AG09319 (cell line): ENCODE data around the gene SNX30.

Experiments
- DNase-seq: peaks from one replicate; pipeline ENCODE4 v3.0.0-alpha.2; 2010; ENCODE audit warnings: low read depth; ENCODE audit errors: extremely low read depth
- TF ChIP-seq, protein P1 (sequence below): IDR thresholded peaks from 2 replicates; pipeline ENCODE4 v1.5.1; 2011; ENCODE audit warnings: low read depth, mild to moderate bottlenecking, inconsistent platforms, low read length, moderate library complexity

Gene SNX30

DNA sequence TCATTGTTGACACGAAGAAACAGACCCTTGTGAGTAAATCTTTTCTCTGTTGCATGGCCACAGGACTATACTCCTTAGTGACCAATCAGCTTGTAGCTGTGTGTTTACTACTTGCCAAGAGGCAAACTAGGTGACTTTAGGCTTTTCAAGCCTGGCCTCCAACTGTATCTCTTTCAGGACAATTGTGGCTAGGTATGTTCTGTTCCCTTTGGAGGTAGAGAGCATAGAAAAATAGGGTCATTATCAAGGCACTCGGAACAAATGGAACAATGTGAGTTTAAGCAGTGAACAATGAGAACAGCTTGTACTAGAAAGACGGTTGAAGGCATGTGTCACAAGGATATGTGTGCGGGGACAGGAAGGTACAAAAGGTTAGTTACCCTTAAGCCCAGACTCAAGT, 92.0 kb downstream of the SNX30 start:
- no peak for DNase-seq
- TF ChIP-seq, protein P1, sequence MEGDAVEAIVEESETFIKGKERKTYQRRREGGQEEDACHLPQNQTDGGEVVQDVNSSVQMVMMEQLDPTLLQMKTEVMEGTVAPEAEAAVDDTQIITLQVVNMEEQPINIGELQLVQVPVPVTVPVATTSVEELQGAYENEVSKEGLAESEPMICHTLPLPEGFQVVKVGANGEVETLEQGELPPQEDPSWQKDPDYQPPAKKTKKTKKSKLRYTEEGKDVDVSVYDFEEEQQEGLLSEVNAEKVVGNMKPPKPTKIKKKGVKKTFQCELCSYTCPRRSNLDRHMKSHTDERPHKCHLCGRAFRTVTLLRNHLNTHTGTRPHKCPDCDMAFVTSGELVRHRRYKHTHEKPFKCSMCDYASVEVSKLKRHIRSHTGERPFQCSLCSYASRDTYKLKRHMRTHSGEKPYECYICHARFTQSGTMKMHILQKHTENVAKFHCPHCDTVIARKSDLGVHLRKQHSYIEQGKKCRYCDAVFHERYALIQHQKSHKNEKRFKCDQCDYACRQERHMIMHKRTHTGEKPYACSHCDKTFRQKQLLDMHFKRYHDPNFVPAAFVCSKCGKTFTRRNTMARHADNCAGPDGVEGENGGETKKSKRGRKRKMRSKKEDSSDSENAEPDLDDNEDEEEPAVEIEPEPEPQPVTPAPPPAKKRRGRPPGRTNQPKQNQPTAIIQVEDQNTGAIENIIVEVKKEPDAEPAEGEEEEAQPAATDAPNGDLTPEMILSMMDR = no peak

DNA sequence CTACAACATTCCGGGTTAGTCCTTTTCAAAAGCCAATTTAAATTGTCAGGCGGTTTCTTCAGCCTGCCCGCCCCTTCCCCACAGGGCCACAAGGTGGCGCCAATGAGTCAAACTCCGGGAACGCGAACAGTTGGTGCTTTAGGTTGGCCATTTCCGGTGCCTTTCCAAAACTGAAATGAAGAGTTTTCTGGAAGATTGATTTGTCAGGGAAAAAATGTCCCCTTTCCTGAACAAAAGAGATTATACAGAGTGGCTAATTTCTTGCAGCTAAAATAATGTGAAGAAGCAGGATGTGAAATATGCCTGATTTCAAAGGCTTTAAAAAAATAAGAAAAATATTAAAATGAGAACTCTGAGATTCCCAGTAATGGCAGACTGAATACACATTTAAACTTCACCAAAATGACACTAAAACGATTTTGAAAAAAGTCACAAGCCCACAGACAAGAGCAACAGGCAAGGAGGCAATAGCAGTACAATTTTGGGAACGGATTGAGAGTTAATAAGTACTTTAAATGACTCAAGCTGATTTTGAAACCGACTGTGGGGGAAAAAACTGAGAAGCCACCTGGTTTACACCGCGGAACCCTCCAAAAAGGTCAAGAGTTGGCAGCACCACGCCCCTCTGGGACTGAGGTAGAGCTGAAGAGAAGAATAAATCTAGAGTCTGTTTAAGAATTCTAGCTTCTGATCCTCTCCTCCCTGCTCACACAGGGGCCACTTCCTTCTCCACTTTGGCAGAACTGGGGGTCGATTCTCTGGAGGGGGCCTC, 94.4 kb downstream of the SNX30 start:
- TF ChIP-seq, protein P1 = peak; percentile 98
- no peak for DNase-seq

DNA sequence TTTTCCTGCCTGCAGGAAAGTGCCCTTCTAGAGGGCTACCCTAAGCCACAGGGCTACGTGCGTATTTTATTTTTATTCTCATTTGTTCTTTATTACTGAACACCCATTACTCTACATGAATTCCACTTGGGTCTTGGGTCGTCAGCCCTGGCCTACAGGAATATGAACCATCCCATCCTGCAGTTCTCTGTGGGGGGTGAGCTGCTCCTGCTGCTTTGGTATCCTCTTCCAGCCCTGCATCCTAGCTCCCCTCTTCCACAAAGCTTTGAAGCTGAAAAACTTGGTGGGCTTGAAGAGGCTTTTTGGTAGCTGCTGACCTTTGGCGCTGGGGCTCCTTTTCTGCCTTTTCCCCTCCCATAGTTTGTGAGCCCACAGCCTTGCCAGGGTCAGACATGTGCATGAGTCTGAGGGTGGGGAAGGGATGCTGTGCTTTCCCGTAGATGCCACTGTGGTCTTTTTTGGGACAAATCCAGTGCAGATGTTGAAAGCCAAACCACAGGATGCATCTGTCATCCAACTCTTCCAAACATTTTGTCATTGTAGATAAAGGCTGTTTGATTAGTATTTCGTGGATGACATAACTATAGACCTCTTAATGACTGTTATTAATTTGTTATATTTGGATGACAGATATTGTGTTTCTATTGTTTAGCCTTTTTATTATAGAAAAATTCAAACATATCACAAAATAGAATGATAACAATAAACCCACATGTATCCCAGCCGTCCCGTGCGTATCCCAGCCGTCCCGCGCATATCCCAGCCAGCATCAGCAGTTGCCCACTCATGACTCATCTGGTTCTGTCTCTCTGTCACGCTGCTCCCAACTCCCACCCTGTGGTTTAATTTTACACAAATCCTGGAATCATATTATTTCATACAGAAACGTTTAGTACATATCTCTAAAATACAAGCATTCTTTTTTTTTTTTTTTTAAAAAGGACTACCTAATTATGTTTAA, 96.2 kb downstream of the SNX30 start:
- DNase-seq = peak; percentile 71
- TF ChIP-seq, protein P1 = no peak

DNA sequence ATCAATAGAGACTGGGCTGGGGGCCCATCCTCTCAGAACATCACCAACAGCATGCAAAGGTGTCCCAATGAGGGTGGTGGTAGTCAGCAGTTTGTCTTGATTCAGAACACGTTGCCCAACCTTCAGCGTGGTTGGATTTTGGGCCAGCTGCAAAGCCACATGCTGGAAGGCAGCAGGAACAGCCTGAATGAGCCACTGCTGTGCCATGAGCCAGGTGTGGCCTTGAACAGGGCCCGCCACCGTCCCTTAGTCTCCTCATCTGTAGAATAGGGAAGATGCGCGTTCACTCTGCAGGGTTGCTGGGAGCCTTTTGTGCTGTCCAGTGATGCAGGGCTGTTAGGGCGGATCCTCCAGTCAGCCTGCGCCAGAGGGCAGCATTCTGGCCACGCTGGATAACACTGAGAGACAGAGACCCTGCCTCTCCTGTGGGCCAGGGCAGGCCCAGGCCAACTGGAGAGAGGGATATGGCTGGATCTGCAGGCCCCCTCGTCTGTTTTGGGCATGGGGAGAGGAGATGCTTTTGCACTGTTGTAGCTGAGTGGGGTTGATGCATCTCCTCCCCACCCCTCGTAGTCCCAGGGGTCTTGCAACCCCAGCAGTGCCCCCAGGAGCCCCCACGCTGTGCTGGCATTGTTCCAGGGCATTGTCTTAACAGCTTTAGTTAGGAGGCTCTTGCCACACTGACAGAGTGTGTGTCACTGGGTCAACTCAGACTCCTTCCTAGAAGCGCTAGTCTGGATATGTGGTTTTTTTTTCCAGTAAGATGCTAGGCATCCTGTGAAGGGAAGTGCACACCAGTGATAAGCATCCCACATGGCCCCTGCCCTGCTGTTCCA, 98.0 kb downstream of the SNX30 start:
- DNase-seq = no peak
- TF ChIP-seq, protein P1 = no peak

DNA sequence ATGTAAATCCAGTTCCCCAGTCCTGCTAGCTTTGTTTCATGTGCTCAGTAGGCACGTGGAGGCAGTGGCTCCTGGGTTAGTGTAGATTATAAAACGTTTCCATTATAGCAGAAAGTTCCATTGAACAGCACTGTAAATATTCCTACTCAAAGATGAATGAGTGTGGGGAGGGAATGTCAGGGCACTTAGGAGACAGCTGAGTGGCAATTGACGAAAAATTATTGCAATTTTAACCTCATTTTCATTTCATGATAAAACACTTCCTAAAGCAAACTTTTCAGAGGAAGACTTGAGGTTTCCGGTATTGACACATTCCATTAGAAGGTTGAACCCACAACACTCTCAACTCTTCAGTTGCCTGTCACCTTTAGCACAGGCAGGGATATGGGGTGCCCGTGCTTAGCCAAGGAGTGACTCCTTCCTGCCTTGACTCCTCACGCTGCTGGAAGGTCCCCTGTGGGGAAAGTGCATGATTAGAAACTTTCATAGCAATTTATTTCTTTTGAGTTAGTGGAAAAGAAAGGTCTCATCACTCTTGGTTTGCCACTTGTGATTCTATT, 98.9 kb downstream of the SNX30 start:
- TF ChIP-seq, protein P1 = no peak
- no peak for DNase-seq

DNA sequence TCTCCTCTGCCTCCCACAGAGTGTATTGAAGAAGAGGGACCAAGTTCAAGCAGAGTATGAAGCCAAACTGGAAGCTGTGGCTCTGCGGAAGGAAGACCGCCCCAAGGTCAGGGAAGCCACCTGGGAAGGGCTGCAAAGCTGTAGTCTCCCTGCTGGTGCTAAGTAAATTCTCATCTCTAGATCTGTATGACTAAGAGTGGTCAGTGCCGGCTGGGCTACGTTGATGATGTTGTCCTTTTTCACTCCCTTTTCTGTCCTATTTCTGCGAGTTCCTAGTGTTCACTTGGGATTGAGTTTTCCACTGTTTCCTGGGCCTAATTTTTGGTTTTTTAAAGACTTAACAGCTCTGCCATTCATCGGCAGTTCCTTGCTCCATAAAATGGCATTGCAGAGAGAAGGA, 100.3 kb downstream of the SNX30 start:
- TF ChIP-seq, protein P1 = no peak
- DNase-seq = no peak
